AG09309 (cell line): ENCODE data around the gene CLEC5A.

Experiments used
- DNase-seq: peaks from one replicate; pipeline ENCODE4 v3.0.0-alpha.2; 2010; ENCODE audit warnings: low read depth
- H3K4me3 ChIP-seq: 2 replicates; pipeline ENCODE4 v1.5.1; 2011; ENCODE audit warnings: mild to moderate bottlenecking, low read depth, low read length, moderate library complexity; ENCODE audit not compliant: control insufficient read depth
- TF ChIP-seq, protein P1 (sequence below): IDR thresholded peaks from 2 replicates; pipeline ENCODE4 v1.5.1; 2011; ENCODE audit warnings: mild to moderate bottlenecking, low read depth, low read length, inconsistent platforms; ENCODE audit not compliant: insufficient read depth, control insufficient read depth; ENCODE audit errors: missing control alignments

CLEC5A gene

DNA sequence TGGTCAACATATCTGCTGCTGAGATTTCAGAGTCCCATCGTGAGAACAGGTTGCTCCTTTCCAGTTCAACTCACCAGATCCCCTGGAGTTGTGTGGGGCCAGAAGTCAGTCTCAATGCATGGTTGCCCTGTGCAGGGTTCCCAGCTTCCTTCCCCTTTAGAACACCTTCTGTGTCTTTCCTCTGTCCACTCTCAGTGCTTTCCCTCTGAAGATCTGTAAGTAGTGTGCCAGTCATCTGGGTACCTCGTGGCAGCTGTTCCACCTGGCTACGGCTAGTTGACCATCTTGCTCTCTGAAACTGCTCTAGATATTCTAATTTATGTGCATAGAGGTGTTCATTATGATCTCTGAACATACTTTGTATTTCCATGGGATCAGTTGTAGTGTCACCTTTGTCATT, 69.4 kb downstream of the CLEC5A start:
- TF ChIP-seq, protein P1, sequence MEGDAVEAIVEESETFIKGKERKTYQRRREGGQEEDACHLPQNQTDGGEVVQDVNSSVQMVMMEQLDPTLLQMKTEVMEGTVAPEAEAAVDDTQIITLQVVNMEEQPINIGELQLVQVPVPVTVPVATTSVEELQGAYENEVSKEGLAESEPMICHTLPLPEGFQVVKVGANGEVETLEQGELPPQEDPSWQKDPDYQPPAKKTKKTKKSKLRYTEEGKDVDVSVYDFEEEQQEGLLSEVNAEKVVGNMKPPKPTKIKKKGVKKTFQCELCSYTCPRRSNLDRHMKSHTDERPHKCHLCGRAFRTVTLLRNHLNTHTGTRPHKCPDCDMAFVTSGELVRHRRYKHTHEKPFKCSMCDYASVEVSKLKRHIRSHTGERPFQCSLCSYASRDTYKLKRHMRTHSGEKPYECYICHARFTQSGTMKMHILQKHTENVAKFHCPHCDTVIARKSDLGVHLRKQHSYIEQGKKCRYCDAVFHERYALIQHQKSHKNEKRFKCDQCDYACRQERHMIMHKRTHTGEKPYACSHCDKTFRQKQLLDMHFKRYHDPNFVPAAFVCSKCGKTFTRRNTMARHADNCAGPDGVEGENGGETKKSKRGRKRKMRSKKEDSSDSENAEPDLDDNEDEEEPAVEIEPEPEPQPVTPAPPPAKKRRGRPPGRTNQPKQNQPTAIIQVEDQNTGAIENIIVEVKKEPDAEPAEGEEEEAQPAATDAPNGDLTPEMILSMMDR = no peak
- H3K4me3 ChIP-seq = no peak overlapping the region
- no peak for DNase-seq
